ENCODE data around the gene SEPTIN3.
"Not testable (repeated sequence)": the region's sequence is repeated elsewhere in the genome, so short reads cannot be mapped to it uniquely, and the experiment has no call there.

SEPTIN3 gene

GRCh38 chr22:41940832-41941765 is 28.1 kb upstream of the SEPTIN3 start:
- peak; percentile 85 for DNase-seq (ENCODE audit: low spot score)

DNA sequence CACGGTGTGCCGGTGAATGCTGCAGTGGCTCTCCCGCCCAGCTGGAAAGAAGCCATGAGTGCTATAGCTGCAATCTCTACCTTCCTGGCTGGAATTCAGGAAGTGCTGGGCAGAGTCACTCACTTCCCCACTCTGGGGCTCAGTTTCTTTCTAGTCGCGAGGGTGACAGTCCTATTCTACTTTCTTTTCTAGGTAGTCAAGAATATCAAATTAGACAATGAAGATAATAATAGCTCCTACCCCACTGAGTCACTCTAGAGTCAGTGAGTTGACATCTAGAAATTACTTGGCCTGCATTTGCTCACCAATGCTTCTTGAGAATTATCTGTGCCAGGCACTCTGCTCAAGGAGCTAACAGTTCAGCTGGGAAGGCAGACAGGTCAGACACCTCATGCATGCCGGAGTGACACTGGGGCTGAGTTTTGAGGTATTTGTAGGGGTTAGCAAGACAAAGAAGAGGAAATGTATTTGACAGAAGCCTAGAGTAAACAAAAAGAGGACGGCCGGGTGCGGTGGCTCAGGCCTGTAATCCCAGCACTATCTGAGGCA is 25.5 kb upstream of the SEPTIN3 start:
- no peak for DNase-seq (ENCODE audit: low spot score)

DNA sequence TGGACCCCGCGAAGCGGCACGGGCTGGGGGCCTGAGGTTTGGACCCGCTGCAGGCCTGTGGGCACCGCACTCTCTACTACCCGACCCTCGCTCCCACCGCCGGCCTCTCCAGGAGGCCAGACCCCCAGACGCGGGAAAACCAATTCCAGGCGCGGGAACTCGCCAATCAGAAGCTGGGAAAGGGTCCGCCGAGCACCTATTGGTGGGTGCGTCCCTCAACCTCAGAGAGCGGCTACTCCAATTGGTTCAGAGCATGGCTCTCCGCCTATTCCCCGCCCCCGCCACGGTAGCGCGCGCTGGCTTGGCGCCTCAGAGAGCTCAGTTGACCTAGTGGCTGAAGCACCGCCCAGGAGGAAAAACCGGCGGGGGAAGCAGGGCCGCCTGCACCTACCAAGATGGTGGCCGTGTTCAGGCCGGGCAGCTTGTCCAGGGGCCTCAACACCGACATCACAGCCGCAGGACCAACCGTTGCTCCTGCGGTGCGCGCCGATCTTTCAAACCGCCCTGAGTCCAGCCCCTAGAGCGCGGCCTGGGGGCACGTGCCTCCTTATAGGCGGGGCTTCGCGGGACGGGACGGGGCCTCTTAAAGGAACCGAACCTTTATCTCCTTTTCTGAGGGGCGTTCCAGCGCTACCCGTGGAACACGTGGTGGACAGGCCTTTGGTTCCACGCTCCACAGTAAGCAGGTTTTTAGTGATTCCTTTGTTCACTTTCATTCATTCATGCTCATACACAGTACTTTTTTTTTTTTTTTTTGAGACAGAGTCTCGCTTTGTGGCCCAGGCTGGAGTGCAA is 22.4 kb upstream of the SEPTIN3 start, which contains the start of gene CENPM:
Gene CENPM, minus strand, starts transcription at position 524 of the 795 bp plus-strand sequence. Its CDS starts 76 bp downstream, at position 448.
- peak; percentile 90 for DNase-seq (ENCODE audit: low spot score)

GRCh38 chr22:41947424-41948080 is 21.7 kb upstream of the SEPTIN3 start:
- no peak for DNase-seq (ENCODE audit: low spot score)

- DNase-seq (ENCODE audit: low spot score): no peak
Observed at GRCh38 chr22:41948142-41948541, 21.1 kb upstream of the SEPTIN3 start.

- not testable (repeated sequence) for DNase-seq (ENCODE audit: low spot score)
Observed at GRCh38 chr22:41948928-41949296, 20.3 kb upstream of the SEPTIN3 start.

GRCh38 chr22:41949297-41949965 is 19.8 kb upstream of the SEPTIN3 start:
- DNase-seq (ENCODE audit: low spot score): no peak

GRCh38 chr22:41951898-41952474 is 17.3 kb upstream of the SEPTIN3 start, which contains the start of gene SMIM45:
Gene SMIM45, plus strand, starts transcription at chr22:41952150.
- no peak for DNase-seq (ENCODE audit: low spot score)

- DNase-seq (ENCODE audit: low spot score): no peak
Observed at GRCh38 chr22:41952713-41953112, 16.5 kb upstream of the SEPTIN3 start.

GRCh38 chr22:41957941-41958556 is 11.2 kb upstream of the SEPTIN3 start:
- DNase-seq (ENCODE audit: low spot score): no peak

- no peak for DNase-seq (ENCODE audit: low spot score)
Observed at GRCh38 chr22:41963453-41964111, 5.7 kb upstream of the SEPTIN3 start.

DNA sequence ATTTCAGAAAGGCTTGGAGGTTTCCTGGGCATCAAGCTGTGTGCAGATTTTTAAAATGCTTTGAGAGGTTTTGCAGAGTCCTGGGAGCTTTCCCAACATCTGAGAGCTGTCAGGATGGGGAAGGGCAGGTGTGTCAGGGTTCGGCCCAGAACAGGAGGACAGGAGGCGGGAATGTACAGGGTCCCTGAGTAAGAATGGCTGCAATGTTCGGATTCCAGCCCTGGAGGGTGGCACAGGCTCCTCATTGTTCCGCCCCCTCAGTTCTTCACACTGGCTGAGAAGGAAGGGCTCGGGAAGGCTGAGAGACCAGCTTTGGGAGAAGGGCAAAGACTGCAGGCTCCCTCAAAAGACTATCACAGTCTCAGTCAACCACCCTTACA is 5.1 kb upstream of the SEPTIN3 start:
- DNase-seq (ENCODE audit: low spot score): no peak

GRCh38 chr22:41966225-41966606 is 3.0 kb upstream of the SEPTIN3 start:
- no peak for DNase-seq (ENCODE audit: low spot score)

- DNase-seq (ENCODE audit: low spot score): peak; percentile 49
Observed at GRCh38 chr22:41966607-41967240, 2.5 kb upstream of the SEPTIN3 start.

- DNase-seq (ENCODE audit: low spot score): no peak
Observed at GRCh38 chr22:41968601-41969000, 642 bp upstream of the SEPTIN3 start.

GRCh38 chr22:41970601-41971000 is 1.4 kb downstream of the SEPTIN3 start:
- DNase-seq (ENCODE audit: low spot score): no peak

- no peak for DNase-seq (ENCODE audit: low spot score)
Observed at GRCh38 chr22:41971431-41971830, 2.2 kb downstream of the SEPTIN3 start.

DNA sequence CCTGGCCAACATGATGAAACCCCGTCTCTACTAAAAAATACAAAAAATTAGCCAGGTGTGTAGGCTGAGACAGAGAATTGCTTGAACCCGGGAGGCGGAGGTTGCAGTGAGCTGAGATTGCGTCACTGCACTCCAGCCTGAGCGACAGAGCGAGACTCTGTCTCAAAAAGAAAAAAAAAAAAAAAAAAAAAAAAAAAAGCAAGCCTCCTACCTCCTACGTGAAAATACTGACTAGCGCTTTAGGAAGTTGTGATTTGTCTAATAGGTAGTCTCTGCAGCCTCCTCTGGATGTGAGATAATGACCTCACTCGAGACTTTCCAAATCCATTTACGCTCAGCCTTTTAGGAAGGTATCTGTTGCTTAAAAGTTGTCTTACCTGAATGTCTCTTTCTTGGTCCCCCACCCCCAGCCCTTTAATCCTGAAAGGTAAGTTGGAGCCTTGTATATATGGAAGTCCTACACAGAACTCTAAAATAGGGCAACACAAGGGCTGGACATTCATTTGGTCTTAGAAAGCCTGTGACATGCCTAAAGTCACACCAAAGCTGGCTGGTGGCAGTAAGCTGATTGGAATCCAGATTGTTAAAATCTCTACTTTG is 5.5 kb downstream of the SEPTIN3 start:
- no peak for DNase-seq (ENCODE audit: low spot score)

Data from iPS-NIHi11 (cell line).